ENCODE results near the gene TOM1L1.

The TOM1L1 gene

GRCh38 chr17:55002458-55002857 is 101.8 kb downstream of the TOM1L1 start:
- no peak for DNase-seq

GRCh38 chr17:55004484-55004883 is 103.8 kb downstream of the TOM1L1 start:
- DNase-seq, result no peak

GRCh38 chr17:55005520-55005919 is 104.9 kb downstream of the TOM1L1 start:
- no peak for DNase-seq

Data from CD4-positive, alpha-beta T cell treated with Interferon gamma for 1 hour (primary cell).